RWPE1 (cell line): Measurements from ENCODE around the gene C17orf107.
A peak's percentile ranks its signal among the peaks of the same experiment; 100 is the strongest.

ENCODE experiments used
- CTCF ChIA-PET: fragments of 350-600 bp; sonication (Branson Sonifier 250); formaldehyde crosslinking; extraction: SDS; loops from one replicate; lab custom pipeline; 2021; lab: Yijun Ruan, JAX
- POLR2A ChIA-PET: fragments of 400-600 bp; formaldehyde crosslinking; extraction: SDS; loops from one replicate; lab custom pipeline; 2020; ENCODE audit warnings: antibody characterized with exemption; ENCODE audit not compliant: low non-redundant PET; lab: Yijun Ruan, JAX
- DNase-seq: peaks from one replicate; pipeline ENCODE4 v3.0.0; 2012; ENCODE audit warnings: low spot score
- H3K27ac ChIP-seq: fragments of 450-650 bp; 2 replicates; pipeline ENCODE4 v1.5.1; 2017
- TF ChIP-seq, protein P1 (sequence below): fragments of 450-650 bp; conservative IDR thresholded peaks from 2 replicates; pipeline ENCODE4 v1.5.1; 2017; ENCODE audit warnings: low read depth, mild to moderate bottlenecking

C17orf107 gene

DNA sequence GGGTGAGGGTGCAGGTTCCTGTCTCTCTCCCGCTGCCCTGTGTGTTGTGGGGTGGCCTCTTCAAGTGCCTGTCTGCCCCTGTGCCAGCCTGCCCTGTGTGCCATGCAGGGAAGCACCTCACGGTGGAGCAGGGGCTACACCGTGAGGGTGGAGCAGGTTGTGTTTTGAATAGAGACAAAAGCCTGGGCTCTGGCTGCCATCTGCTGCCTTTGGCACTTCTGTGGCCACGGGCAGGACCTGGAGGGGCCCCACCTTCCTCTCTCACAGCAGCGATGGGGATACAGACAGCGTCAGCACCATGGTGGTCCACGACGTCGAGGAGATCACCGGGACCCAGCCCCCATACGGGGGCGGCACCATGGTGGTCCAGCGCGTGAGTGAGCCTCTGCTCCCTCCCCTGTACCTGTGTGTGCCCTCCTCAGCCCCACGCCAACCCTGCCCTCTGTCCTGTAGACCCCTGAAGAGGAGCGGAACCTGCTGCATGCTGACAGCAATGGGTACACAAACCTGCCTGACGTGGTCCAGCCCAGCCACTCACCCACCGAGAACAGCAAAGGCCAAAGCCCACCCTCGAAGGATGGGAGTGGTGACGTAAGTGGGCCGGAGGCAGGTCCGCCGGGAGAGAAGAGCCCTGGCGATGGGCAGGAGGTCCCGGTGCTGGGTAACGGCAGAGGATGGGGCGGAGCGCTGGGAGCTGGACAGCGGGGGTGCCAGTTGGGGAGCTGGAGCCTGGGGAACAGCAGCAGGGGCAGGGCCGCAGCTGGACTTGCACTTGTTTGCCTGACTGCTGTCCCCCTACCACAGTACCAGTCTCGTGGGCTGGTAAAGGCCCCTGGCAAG, 5.4 kb upstream of the C17orf107 start:
- TF ChIP-seq, protein P1, sequence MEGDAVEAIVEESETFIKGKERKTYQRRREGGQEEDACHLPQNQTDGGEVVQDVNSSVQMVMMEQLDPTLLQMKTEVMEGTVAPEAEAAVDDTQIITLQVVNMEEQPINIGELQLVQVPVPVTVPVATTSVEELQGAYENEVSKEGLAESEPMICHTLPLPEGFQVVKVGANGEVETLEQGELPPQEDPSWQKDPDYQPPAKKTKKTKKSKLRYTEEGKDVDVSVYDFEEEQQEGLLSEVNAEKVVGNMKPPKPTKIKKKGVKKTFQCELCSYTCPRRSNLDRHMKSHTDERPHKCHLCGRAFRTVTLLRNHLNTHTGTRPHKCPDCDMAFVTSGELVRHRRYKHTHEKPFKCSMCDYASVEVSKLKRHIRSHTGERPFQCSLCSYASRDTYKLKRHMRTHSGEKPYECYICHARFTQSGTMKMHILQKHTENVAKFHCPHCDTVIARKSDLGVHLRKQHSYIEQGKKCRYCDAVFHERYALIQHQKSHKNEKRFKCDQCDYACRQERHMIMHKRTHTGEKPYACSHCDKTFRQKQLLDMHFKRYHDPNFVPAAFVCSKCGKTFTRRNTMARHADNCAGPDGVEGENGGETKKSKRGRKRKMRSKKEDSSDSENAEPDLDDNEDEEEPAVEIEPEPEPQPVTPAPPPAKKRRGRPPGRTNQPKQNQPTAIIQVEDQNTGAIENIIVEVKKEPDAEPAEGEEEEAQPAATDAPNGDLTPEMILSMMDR: no peak
- CTCF ChIA-PET: interaction anchor here (0.6 kb wide), 1 partner anchor 10 kb away, joined by 3 read pairs; no protein-coding TSS in a partner anchor
- POLR2A ChIA-PET: no interaction called here
- no peak for DNase-seq
- 0 out of 2 replicates have a peak overlapping the region, but pooled peaks have one; percentile 1 for H3K27ac ChIP-seq

DNA sequence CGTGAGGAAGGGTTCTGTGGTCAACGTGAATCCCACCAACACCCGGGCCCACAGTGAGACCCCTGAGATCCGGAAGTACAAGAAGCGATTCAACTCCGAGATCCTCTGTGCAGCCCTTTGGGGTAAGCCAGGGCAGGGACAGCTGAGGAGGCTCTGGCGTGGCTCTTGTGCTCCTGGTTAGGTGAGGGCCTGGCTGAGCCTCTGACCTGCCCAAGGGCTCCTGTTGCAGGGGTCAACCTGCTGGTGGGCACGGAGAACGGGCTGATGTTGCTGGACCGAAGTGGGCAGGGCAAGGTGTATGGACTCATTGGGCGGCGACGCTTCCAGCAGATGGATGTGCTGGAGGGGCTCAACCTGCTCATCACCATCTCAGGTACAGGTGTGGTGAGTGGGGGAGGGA, 4.2 kb upstream of the C17orf107 start:
- no peak for DNase-seq
- ChIA-PET POLR2A (no interaction called here), CTCF (no interaction called here)
- H3K27ac ChIP-seq: peak overlapping the region; percentile 1; the same call in 1 of the 2 replicates
- TF ChIP-seq, protein P1: no peak

DNA sequence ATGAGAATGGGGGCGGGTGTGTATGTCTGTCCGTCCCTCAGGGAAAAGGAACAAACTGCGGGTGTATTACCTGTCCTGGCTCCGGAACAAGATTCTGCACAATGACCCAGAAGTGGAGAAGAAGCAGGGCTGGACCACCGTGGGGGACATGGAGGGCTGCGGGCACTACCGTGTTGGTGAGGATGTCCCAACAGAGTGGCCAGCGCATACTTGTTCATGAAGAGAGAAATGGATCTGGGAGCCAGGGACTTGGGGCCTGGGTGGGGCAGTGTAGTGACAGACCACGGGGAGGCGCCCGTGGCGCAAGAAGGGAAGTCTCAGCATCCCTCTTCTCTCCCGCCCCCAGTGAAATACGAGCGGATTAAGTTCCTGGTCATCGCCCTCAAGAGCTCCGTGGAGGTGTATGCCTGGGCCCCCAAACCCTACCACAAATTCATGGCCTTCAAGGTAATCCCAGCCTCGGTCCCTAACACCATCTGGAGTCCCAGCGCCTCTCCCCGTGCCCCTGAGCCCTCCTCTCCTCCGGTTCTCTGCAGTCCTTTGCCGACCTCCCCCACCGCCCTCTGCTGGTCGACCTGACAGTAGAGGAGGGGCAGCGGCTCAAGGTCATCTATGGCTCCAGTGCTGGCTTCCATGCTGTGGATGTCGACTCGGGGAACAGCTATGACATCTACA, 3.5 kb upstream of the C17orf107 start:
- TF ChIP-seq, protein P1: no peak; the same call in 1 of the 2 replicates
- peak overlapping the region; percentile 67 for H3K27ac ChIP-seq
- POLR2A ChIA-PET: no interaction called here
- CTCF ChIA-PET: interaction anchor here (0.6 to 0.7 kb wide), 2 partner anchors 10 to 197 kb away, joined by 3 to 6 read pairs; no protein-coding TSS in a partner anchor
- no peak for DNase-seq

DNA sequence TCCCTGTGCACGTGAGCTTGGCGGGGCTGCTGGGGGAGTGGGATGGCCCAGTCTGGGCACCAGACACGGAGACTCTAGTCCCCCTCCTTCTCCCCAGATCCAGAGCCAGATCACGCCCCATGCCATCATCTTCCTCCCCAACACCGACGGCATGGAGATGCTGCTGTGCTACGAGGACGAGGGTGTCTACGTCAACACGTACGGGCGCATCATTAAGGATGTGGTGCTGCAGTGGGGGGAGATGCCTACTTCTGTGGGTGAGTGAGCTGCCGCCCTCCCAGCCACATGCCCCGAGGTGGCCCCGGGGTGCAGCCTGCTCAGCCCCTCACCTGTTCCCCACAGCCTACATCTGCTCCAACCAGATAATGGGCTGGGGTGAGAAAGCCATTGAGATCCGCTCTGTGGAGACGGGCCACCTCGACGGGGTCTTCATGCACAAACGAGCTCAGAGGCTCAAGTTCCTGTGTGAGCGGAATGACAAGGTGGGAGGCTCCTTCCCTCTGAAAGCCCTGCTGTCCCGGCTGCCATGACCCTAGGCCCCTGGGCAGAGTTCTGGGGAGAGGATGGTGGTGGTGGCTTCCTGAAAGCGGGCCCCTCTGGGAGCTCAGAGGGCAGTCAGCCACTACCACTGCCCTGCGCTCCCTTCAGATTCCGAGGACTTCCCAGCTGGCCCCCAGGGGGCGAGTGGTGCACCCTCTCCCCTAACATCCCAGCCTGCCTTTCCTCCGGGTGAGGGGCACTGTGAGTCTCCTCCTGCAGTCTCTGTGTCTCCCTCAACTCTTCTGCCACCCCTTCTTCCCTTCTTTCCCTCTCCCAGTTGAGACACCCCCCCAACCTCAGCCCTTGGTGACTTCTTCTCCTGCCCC, 2.8 kb upstream of the C17orf107 start:
- DNase-seq: no peak
- TF ChIP-seq, protein P1: no peak
- ChIA-PET CTCF (interaction anchor here (0.6 to 0.7 kb wide), 4 partner anchors 10 to 198 kb away, joined by 3 to 6 read pairs (median 4); no protein-coding TSS in a partner anchor), POLR2A (no interaction called here)
- peak overlapping the region; percentile 67 for H3K27ac ChIP-seq

DNA sequence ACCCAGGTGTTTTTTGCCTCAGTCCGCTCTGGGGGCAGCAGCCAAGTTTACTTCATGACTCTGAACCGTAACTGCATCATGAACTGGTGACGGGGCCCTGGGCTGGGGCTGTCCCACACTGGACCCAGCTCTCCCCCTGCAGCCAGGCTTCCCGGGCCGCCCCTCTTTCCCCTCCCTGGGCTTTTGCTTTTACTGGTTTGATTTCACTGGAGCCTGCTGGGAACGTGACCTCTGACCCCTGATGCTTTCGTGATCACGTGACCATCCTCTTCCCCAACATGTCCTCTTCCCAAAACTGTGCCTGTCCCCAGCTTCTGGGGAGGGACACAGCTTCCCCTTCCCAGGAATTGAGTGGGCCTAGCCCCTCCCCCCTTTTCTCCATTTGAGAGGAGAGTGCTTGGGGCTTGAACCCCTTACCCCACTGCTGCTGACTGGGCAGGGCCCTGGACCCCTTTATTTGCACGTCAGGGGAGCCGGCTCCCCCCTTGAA, 2.1 kb upstream of the C17orf107 start:
- no peak for DNase-seq
- POLR2A ChIA-PET: no interaction called here
- CTCF ChIA-PET: interaction anchor here (0.6 kb wide), 2 partner anchors 34 to 107 kb away, joined by 3 to 4 read pairs; no protein-coding TSS in a partner anchor
- peak overlapping the region; percentile 67 for H3K27ac ChIP-seq
- TF ChIP-seq, protein P1: no peak
